Measurements from ENCODE around the gene TMEM53.

Gene TMEM53

DNA sequence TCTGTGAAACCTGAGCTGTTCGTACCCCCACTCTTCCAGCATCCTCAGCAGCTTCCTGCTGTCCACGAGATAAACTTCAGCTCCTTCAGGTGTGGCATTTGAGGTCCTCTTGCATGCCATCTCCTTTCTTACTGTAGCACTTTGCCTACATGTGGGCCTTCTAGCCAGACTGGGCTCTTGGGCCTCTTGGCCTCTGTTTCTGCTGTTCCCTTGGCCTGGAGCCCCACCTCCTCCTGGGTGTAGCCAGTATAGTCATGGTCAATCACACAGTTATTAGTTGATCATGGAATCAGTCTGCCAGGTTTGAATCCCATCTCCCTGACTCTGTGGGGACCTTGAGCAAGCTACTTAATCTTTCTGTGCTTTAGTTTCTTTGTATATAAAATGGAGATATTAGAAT lies 26.4 kb downstream of the TMEM53 start:
- no peak for TF ChIP-seq ZNF621 (tag by site-specific recombination; IDR thresholded peaks at IDR 0.05)
- TF ChIP-seq, protein P1, sequence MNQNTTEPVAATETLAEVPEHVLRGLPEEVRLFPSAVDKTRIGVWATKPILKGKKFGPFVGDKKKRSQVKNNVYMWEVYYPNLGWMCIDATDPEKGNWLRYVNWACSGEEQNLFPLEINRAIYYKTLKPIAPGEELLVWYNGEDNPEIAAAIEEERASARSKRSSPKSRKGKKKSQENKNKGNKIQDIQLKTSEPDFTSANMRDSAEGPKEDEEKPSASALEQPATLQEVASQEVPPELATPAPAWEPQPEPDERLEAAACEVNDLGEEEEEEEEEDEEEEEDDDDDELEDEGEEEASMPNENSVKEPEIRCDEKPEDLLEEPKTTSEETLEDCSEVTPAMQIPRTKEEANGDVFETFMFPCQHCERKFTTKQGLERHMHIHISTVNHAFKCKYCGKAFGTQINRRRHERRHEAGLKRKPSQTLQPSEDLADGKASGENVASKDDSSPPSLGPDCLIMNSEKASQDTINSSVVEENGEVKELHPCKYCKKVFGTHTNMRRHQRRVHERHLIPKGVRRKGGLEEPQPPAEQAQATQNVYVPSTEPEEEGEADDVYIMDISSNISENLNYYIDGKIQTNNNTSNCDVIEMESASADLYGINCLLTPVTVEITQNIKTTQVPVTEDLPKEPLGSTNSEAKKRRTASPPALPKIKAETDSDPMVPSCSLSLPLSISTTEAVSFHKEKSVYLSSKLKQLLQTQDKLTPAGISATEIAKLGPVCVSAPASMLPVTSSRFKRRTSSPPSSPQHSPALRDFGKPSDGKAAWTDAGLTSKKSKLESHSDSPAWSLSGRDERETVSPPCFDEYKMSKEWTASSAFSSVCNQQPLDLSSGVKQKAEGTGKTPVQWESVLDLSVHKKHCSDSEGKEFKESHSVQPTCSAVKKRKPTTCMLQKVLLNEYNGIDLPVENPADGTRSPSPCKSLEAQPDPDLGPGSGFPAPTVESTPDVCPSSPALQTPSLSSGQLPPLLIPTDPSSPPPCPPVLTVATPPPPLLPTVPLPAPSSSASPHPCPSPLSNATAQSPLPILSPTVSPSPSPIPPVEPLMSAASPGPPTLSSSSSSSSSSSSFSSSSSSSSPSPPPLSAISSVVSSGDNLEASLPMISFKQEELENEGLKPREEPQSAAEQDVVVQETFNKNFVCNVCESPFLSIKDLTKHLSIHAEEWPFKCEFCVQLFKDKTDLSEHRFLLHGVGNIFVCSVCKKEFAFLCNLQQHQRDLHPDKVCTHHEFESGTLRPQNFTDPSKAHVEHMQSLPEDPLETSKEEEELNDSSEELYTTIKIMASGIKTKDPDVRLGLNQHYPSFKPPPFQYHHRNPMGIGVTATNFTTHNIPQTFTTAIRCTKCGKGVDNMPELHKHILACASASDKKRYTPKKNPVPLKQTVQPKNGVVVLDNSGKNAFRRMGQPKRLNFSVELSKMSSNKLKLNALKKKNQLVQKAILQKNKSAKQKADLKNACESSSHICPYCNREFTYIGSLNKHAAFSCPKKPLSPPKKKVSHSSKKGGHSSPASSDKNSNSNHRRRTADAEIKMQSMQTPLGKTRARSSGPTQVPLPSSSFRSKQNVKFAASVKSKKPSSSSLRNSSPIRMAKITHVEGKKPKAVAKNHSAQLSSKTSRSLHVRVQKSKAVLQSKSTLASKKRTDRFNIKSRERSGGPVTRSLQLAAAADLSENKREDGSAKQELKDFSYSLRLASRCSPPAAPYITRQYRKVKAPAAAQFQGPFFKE (tag by site-specific recombination; IDR thresholded peaks at IDR 0.05; ENCODE audit: borderline replicate concordance): no peak
- TF ChIP-seq ZIC2 (tag by site-specific recombination; IDR thresholded peaks at IDR 0.05): no peak
- Histone ChIP-seq H3K27ac (ENCODE audit: extremely low read depth, low read depth, low read length) (no peak overlapping the region), H3K4me1 (ENCODE audit: control insufficient read depth, insufficient read depth, low read length) (no peaks in the 10 kb centered on the region), H3K9me3 (ENCODE audit: control insufficient read depth, insufficient read depth, low read depth, low read length) (no peaks in the 10 kb centered on the region), H3K36me3 (ENCODE audit: control insufficient read depth in 2 of 2, insufficient read depth in 1 of 2, low read length in 2 of 2) (peaks cover 0 to 97% of the 10 kb centered on the region in 2 experiments; a peak in 1 of 3 replicates), H3K4me3 (ENCODE audit: low read depth, low read length) (no peak overlapping the region)
- POLR2A ChIA-PET: interaction anchor here (2.4 kb wide), 1 partner anchor 16 kb away, joined by 15 read pairs; no protein-coding TSS in a partner anchor
- CTCF ChIA-PET: interaction anchor here (0.6 to 1.5 kb wide), 5 partner anchors 16 to 1348 kb away, joined by 3 to 6 read pairs (median 3); no protein-coding TSS in a partner anchor

DNA sequence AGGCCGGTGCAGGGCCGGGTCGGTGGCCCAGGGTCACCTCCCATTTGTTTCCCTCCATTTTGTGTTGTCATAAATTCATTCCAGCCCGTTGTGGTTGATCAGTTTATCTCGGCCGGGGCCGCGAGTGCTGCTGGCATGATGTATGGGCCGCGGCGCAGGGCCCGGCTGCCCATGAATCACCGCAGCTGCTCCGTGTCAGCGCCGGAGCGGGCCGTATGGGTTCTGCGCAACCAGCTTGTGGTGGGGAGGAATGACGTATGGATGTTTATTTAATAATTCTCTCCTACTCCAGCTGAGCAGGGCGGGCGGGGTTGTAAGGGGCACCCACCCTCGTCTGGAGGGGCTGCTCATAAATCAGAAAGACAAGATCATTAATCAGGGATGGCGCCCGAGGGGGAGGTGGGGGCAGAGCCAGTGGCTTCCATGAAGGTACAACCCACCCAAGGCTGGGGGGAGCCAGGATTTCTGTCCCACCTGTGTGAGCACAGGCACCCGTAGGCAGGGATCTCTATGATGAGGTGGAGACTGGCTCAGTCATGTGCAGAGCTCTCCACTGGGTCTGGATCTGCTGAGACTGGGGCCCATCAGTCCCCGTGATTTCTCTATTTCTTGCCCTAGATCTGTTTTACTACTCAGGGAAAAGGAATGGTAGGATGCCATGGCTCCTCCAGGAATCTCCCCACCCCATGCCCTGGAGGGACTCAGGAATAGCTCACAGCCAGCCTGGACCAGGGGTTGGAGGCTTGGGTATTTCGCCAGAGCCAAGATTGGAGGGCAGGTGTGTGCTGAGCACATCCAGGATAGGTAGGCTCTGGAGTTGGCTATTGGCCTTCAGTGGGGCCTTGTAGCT lies 27.8 kb downstream of the TMEM53 start:
- POLR2A ChIA-PET: interaction anchor here (0.5 to 2.4 kb wide), 3 partner anchors 15 to 35 kb away, joined by 3 to 15 read pairs (median 7); partner anchors contain the start of genes ARMH1 and TMEM53
- H3K36me3 ChIP-seq (ENCODE audit: control insufficient read depth in 2 of 2, insufficient read depth in 1 of 2, low read length in 2 of 2): peaks cover 0 to 99% of the 10 kb centered on the region in 2 experiments; a peak in 1 of 3 replicates
- CTCF ChIA-PET: interaction anchor here (1.2 kb wide), 1 partner anchor 74 kb away, joined by 3 read pairs; no protein-coding TSS in a partner anchor

GRCh38 chr1:44645476-44646244 lies 28.6 kb downstream of the TMEM53 start:
- TF ChIP-seq ZNF214 (tag by site-specific recombination; IDR thresholded peaks at IDR 0.05; ENCODE audit: borderline replicate concordance): no peak
- TF ChIP-seq GFI1B (tag by site-specific recombination; IDR thresholded peaks at IDR 0.05): no peak
- TF ChIP-seq, protein P2, sequence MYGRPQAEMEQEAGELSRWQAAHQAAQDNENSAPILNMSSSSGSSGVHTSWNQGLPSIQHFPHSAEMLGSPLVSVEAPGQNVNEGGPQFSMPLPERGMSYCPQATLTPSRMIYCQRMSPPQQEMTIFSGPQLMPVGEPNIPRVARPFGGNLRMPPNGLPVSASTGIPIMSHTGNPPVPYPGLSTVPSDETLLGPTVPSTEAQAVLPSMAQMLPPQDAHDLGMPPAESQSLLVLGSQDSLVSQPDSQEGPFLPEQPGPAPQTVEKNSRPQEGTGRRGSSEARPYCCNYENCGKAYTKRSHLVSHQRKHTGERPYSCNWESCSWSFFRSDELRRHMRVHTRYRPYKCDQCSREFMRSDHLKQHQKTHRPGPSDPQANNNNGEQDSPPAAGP (tag by site-specific recombination; IDR thresholded peaks at IDR 0.05): no peak
- no peak for TF ChIP-seq SP3 (tag by site-specific recombination; IDR thresholded peaks at IDR 0.05)
- TF ChIP-seq ZNF837 (tag by site-specific recombination; IDR thresholded peaks at IDR 0.05): no peak
- TF ChIP-seq HOXD13 (CRISPR knock-in tag; IDR thresholded peaks at IDR 0.05; ENCODE audit: borderline replicate concordance): no peak
- TF ChIP-seq WT1 (tag by site-specific recombination; IDR thresholded peaks at IDR 0.05): no peak
- Histone ChIP-seq H3K36me3 (ENCODE audit: control insufficient read depth in 2 of 2, insufficient read depth in 1 of 2, low read length in 2 of 2) (peaks cover 0 to 99% of the 10 kb centered on the region in 2 experiments; a peak in 1 of 3 replicates), H3K4me1 (ENCODE audit: control insufficient read depth, insufficient read depth, low read length) (no peaks in the 10 kb centered on the region), H3K27ac (ENCODE audit: extremely low read depth, low read depth, low read length) (no peak overlapping the region), H3K9me3 (ENCODE audit: control insufficient read depth, insufficient read depth, low read depth, low read length) (no peaks in the 10 kb centered on the region), H3K4me3 (ENCODE audit: low read depth, low read length) (no peak overlapping the region)
- POLR2A ChIA-PET: no interaction called here
- CTCF ChIA-PET: interaction anchor here (1.2 kb wide), 1 partner anchor 73 kb away, joined by 3 read pairs; no protein-coding TSS in a partner anchor

More for the DNA sequence above, 27.8 kb downstream of the TMEM53 start:
- no peaks in the 10 kb centered on the region for H3K9me3 ChIP-seq (ENCODE audit: control insufficient read depth, insufficient read depth, low read depth, low read length)
- no peak overlapping the region for H3K27ac ChIP-seq (ENCODE audit: extremely low read depth, low read depth, low read length)
- H3K4me3 ChIP-seq (ENCODE audit: low read depth, low read length): no peak overlapping the region
- no peak for TF ChIP-seq ZBTB7A (tag by site-specific recombination; IDR thresholded peaks at IDR 0.05; ENCODE audit: low read depth)
- H3K4me1 ChIP-seq (ENCODE audit: control insufficient read depth, insufficient read depth, low read length): no peaks in the 10 kb centered on the region

Data from HEK293 (cell line).